HG03139 (cell line): ENCODE data around the gene ZNF343.
"Not testable (repeated sequence)": the region's sequence is repeated elsewhere in the genome, so short reads cannot be mapped to it uniquely, and the experiment has no call there.

Source experiments
- ATAC-seq: cut with Tn5 transposase; IDR thresholded peaks from one replicate; pipeline ENCODE4 v1.9.1; 2021; ENCODE audit not compliant: unreplicated experiment

Gene ZNF343

GRCh38 chr20:2508631-2509467, at the start of gene ZNF343:
TSS of gene ZNF343 (minus strand) at chr20:2508915. CDS start at chr20:2493895, 15,020 bp downstream.
- peak; percentile 92 for ATAC-seq

GRCh38 chr20:2557873-2558580, 49.3 kb upstream of the ZNF343 start:
- ATAC-seq: no peak

- no peak for ATAC-seq
Observed at GRCh38 chr20:2545594-2545993, 36.9 kb upstream of the ZNF343 start.

GRCh38 chr20:2544211-2544610, 35.5 kb upstream of the ZNF343 start:
- no peak for ATAC-seq

GRCh38 chr20:2542361-2542760, 33.6 kb upstream of the ZNF343 start:
- no peak for ATAC-seq

- no peak for ATAC-seq
Observed at GRCh38 chr20:2541940-2542339, 33.2 kb upstream of the ZNF343 start.

- ATAC-seq: no peak
Observed at GRCh38 chr20:2538931-2539720, 30.4 kb upstream of the ZNF343 start.

GRCh38 chr20:2538356-2538755, 29.6 kb upstream of the ZNF343 start:
- ATAC-seq: no peak

GRCh38 chr20:2537101-2537500, 28.4 kb upstream of the ZNF343 start:
- no peak for ATAC-seq

- ATAC-seq: no peak
Observed at GRCh38 chr20:2536560-2536986, 27.9 kb upstream of the ZNF343 start, which contains the start of gene TMC2. TSS of gene TMC2 (plus strand) at chr20:2536573. CDS start at chr20:2536622, 49 bp downstream.

GRCh38 chr20:2535711-2536559, 27.2 kb upstream of the ZNF343 start:
- ATAC-seq: no peak

- no peak for ATAC-seq
Observed at GRCh38 chr20:2533118-2533517, 24.4 kb upstream of the ZNF343 start.

- ATAC-seq: no peak
Observed at GRCh38 chr20:2528671-2529271, 20.1 kb upstream of the ZNF343 start.

GRCh38 chr20:2527762-2528161, 19.0 kb upstream of the ZNF343 start:
- ATAC-seq: no peak

GRCh38 chr20:2526218-2526583, 17.5 kb upstream of the ZNF343 start:
- not testable (repeated sequence) for ATAC-seq

- no peak for ATAC-seq
Observed at GRCh38 chr20:2524709-2525506, 16.2 kb upstream of the ZNF343 start.

GRCh38 chr20:2523919-2524708, 15.4 kb upstream of the ZNF343 start:
- ATAC-seq: no peak

GRCh38 chr20:2522826-2523429, 14.2 kb upstream of the ZNF343 start:
- ATAC-seq: not testable (repeated sequence)
